ENCODE data around the gene PTP4A2.
"Not testable (repeated sequence)": the region's sequence is repeated elsewhere in the genome, so short reads cannot be mapped to it uniquely, and the experiment has no call there.

PTP4A2 gene

DNA sequence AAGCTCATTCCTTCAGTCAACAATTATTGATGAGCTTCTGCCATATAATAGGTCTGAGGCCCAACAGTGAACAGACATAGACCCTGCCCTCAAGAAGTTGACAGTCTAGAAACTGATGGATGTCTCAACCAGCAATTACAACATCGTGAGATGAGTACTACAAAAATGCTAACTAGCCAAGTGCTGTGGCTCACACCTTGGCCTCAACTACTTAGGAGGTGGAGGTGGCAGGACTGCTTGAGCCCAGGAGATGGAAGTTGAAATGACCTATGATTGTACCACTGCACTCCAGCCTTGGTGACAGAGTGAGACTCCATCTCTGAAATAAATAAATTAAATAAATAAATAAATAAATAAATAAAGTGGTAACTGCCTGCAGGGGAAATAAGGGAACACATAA lies 11.7 kb upstream of the PTP4A2 start:
- ATAC-seq: no peak

DNA sequence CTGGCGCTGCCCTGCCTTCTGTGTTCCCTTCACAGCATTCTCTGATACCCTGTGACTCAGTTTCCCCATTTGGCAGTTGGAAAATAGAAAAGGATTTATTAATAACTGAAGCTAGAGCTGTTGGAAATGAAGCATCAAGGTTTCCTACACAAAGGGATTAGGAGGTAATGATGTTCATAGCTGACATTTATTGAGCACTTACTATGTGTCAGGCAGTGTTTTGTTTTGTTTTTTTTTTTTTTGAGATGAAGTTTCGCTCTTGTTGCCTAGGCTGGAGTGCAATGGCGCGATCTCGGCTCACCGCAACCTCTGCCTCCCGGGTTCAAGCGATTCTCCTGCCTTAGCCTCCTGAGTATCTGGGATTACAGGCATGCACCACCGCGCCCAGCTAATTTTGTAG lies 7.5 kb upstream of the PTP4A2 start:
- not testable (repeated sequence) for ATAC-seq

DNA sequence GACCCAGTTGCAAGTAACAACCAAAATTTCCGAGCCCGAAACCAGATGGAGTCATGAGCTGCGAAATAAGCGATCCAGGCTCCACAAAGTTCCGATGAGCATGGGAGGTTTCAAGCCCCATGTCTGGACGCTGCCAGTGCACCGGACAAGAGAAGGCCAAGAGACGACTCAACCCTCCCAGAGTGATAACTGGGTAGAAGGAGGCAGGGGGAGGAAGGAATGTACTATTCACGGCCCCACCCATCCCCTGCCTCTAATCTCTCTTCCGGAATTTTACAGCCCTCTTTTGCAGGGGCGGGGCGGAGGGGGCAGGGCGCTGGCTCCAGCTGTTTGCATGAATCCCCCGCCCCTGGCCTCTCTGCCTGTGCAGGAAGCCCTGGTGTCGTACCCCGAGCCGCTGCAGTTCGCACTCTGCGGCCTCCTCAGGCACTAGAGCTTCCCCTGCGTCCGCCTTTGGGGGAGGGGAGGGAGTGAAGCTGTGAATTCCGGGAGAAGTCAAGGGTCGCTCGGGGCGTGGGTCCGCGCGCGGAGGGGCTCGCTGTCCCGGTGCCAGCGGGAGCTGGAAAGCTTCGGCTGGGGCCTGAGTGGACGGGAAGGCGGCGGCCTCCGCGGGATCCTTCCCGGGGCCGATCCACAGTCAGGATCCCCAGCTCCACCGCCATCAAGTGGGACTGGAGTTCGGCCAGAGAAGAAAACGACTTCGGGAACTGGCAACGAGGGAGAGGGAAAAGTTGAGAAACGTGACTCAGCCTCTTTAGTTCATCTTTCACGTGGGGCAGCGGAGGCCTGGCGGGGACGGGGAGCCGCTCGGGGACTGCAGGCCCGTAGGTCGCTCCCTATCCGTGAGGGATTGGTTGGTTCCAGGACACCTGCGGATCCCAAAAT lies 6.3 kb upstream of the PTP4A2 start:
- peak; percentile 36 to 41 for ATAC-seq

DNA sequence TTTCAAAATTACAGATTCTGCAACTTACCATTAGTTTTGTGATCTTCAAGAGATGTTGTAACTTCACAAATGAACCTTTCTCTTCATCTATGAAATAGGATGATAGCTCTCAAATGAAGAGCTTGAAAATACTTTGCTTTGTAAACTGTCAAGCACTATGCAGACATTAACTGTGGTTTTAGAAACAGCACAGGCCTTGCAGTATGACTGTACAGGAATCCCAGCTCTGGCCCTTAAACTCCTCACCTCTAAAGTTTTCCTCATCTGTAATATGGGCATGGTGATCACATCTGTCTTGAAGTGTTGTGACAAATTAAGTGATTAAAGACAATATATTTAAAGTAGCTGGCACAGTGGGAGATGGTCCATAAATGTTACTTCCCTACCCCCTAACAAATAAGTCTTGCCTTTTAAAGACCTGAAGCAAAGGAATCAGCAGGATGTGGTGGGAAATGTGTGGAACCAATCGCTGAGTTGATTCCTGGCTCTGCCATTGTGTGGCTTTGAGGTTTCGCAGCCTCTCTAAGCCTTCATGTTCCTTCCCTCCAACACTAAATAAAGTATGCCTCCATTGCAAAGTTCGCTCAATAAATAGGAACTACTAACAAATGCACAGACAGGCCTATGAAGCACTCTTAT lies 5.5 kb upstream of the PTP4A2 start:
- peak; percentile 35 to 39 for ATAC-seq

DNA sequence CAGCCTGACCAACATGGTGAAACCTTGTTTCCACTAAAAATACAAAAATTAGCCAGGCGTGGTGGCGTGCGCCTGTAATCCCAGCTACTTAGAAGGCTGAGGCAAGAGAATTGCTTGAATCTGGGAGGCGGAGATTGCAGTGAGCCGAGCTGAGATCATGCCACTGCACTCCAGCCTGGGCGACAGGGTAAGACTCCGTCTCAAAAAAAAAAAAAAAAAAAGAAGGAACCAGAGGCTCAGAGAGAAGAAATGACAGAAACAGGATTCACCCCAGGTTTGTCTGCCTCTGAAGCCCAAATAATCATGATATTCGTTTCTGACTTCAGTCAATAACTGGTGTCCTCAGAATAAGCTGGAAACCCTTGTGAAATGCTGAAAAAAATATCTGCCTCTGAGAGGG lies 3.9 kb upstream of the PTP4A2 start:
- not testable (repeated sequence) for ATAC-seq

DNA sequence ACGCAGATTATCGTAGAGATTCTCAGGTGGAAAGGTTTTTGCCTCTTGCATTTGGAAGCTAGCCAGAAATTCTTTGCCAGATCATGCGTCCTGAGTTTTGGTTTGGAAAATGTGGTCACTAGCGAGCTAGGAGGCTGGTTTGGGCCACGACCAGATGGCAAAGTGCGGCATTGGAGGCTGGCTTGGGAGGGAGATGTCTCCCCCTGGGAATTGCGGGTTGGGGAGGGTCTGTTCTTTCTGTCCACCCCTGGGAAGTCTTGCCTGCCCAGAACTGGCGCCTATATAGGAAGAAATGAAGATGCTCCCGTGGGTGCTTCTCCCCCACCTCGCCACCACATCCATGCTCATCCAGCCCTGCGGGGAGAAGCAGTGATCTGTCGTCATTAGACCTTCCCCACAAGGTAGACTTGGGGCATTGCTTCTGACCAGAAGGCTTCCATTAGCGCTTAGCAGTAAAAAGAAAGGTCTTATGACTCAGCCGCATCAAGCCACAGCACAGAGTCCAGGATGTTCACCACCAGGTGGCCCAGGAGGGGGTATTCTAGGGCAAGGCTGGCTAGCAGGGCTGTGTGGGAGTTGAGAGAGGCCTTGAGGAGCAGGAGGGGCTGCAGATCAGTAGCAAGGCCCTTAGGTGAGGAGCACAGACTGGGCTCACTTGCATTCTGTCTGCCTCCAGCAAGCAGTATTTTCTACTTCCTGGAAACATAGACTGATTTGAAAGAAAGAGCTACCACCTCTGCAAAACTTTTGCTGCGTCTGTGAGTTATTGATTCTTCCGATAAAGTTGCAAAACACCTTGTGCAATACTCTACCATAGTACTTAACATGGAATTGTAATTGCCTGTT lies 1.5 kb upstream of the PTP4A2 start:
- peak; percentile 55 to 58 for ATAC-seq

DNA sequence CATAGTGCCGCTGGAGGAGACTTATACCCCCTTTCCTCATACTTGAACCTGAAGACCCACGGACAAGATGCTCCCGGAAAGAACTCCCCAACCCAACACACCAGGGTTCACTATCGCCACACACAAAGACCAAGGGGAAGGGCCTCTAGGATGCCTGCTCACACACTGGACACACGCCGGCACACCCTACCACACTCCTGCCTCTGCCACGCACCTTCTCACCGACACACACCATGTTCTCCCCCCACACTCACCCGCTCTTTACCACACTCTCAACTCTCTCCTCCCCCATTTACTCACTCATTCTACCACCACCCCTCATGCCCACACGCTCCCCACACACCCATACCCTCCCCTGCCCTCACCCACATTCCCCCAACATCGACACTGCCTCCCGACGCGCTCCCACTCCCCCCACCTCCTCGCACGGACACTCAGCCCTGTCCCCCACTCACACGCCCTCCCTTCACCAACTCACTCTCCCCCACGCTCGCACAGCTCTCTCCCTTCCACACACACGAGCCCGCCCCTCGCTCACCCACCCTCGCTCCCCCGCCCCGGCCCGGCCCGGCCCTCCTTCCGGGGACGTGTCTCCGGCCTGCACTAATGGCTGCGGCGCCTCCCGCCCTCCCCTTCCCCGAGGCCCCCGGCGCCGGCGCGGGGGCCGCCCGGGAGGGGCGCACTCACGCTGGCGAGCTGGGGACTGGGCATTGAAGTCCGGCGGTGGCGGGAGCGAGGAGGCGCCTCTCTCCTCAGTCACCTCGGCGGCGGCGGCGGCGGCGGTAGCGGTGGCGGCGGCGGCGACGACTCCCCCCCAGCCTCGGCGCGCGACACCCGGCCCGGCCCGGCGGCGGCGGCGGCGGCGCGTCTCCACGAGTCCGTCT lies 626 bp downstream of the PTP4A2 start:
- peak; percentile 46 to 49 for ATAC-seq

DNA sequence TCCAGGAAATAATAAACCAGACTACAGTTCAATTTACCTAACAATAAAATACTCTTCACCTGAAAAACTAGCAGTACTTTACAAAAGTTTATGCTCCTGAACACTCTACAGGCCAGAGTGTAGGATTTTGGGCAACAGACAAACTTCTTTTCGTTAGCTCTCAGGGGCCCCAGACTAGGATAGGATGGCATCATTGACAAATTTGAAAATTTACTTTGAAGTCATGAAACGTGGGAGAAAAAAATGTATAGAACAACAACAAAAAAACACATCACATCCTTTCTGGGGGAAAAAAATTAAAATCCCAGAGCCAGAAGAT lies 1.2 kb downstream of the PTP4A2 start:
- no peak for ATAC-seq

DNA sequence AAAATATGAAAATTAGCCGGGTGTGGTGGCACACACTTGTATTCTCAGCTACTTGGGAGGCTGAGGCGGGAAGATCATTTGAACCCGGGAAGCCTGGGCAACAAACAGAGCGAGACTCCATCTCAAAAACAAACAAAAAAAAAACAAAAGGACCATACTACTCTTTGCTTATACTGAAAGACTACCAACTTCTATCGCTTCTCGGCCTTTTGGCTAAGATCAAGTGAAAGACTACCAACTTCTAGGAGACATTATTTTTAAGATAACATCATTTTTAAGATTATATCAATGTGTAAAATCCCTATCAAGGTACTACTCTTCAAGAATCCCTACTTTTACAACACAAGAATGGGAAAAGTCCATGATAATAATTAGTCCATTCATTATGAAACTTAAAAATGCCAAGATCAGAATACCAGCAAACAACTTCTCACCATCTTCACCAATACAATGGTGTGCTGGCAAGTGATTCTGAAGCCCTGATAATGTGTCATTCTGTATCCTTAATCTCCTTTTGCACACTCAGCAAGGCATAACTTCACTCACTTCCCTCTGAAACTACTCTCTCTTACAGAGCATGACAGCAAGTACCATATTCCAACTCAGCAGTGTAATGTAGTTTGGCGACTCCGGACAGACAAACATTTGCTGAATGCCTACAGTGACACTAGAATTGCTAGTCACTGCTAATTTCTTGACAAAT lies 1.7 kb downstream of the PTP4A2 start:
- ATAC-seq: no peak

DNA sequence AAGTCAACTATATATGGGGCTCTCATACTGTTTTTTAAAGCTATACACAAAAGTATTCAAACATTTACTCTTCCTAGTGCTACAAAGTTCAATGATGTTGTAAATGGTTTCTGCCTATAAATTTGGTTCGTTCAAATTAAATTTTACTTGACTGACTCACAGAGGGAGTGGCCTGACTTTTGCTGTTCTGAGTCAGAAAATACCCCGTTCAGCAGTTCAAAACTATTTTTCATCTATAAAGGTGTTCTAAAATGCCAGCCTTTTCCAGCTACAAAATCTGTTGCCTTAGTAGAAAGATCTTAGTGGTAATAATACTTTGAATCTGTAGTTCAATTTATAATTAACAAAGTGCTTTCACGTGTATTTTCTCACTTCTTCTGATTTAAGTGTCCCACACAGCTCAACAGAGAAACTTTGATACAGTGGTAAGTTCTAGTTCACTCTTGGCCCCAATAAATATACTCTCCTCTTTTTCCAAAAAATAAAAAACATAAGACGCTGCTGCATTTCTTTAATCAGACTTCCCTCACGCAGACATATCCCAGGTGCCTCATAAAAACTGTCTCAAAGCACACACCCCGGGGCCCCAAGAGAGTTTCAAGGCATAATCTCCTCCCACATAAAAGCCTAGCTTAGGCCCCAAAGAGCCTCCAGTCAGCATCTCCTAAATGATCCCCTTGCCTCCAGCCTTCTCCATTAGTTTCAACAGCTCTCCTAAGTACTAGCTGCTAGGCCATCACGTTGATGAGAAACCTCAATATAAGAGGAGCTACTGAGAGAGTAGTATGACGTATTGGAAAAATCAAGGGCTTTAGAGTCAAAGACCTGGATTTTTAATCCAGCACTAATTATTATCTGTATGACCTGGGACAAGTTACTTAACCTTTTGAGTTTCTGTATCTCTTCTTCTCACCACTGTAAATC lies 3.2 kb downstream of the PTP4A2 start:
- ATAC-seq: peak; percentile 19 to 27

DNA sequence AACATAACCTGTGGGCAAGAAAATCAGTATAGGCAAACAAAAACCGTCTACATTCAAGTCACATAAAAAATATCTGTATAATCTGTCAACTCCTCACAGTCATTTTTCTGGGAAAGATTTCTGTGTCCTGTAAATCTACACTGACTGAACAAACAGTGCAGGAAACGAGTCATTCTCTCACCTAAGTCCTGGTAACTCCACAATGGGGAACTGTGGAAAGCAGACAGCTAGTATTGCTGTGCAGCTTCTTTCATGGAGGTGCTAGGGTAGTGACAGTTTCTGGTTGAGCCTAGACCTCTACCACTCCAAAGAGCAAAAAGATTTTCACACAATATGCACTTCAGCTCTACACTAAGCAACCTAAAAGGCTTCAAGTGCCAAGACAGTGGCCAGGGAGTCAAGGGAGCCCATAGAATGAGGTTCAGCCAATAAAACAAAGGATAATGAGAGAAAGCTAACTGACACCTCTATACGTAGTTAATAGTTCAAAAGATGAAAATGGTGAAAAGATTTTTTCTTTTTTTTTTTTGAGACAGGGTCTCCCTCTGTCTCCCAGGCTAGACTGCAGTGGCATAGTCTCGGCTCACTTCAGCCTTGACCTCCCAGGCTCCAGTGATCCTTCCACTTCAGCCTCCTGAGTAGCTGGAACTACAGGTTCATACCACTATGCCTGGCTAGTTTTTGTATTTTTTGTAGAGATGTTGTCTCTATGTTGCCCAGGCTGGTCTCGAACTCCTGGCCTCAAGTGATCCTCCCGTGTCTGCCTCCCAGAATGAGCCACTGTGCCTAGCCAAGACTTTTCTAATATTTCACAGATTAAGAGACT lies 5.5 kb downstream of the PTP4A2 start:
- no peak for ATAC-seq

DNA sequence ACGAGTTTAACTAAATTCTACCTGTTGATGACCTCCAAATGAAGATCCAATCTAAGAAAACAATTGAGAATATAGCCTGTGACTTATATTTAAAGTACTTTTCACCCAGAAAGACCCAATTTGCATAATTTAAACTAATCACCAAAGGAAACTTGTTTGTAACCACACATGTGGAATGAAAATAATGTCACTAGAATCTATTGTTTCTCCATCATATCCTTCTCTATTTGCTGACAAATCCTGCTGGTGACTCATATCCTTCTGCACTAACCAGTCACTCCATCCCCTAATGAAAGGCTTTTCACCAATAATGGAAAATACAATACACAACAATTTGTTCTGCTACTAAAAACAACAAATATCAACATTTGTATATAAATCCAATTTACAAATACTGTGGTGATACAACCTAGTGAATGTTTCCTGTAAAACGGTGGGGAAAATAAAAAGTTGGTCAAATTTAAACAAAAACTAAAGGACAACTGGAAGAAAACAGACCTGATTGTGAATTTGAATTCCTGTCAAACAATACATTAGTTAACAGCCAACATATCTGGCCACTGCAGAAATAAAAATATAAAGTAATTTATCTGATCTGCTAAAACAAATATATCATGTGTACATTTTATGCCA lies 6.5 kb downstream of the PTP4A2 start:
- no peak for ATAC-seq

DNA sequence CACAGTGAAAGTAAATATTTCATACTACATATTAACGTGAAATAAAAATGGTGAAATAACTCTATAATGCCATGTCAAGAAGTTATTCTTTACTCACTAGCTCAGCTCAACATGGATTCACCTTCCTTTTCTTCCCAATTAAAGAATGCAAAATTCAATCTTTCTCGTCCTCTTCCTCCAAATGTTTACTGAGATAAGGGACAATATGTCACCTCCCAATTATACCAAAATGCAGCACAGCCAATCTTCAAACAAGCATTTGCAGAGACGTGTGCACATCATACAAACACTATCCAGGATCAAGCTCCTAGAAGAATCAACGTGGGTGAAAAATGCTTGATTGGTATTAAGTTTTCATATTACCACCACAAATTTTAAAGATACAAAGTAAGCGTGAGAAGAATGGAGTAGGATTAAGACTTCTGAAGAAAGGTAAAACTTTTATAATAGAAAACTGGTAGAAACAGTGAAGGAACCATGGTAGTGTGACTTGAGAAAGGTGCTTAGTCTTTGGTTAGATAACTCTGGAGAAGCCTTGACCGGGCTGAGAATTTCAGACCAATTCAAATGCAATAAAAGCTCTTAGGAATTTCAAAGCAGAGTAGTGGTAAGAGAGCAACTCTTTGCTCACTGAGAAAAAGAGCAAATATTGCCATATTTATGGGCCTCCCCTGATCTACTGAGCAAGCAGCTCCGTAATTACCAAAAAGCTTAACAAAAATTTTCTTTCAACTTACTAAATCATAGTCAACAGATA lies 7.2 kb downstream of the PTP4A2 start:
- no peak for ATAC-seq

DNA sequence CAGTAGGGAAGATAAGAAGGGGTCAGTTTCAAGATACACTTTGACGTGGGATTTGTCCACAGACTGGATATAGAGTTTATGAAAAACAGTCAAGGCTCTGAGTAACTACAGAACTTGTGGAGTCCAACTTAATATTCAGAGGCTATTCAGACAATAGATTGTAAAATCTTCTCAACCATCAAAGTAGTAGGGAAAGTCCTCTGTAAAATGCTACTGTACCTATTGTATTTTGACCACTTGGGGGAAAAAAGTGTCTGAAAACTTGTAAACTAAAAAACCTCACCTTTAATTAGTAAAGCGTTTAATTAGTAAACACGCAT lies 10.5 kb downstream of the PTP4A2 start:
- ATAC-seq: no peak

DNA sequence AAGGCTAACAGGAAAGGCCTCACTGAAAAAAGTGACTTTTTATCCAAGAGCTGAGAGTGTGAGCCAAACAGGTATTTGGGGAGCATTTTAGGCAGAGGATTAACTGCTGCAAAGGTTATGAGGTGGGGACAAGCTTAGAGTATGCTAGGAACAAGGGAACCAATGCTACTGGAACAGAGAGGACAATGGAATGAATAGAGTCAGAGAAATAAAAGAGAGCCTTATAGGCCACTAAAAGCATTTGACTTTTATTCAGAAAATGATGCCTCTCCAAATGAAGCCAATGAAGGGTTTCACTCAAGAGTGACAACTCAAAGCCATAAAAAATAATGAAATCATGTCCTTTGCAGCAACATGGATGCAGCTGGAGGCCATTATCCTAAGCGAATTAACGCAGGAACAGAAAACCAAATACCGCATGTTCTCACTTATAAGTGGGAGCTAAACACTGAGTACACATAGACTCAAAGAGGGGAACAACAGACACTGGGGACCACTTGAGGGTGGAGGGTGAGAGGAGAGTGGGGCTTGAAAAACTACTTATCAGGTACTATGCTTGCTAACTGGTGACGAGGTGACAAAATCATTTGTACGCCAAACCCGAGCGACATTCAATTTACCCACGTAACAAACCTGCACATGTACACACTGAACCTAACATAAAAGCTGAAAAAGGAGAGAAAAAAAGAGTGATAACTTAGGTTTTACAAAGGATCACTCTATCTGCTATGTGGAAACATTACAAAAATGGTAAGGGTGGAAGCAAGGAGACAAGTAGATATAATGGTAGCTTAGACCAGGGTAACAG lies 11.1 kb downstream of the PTP4A2 start:
- ATAC-seq: no peak

DNA sequence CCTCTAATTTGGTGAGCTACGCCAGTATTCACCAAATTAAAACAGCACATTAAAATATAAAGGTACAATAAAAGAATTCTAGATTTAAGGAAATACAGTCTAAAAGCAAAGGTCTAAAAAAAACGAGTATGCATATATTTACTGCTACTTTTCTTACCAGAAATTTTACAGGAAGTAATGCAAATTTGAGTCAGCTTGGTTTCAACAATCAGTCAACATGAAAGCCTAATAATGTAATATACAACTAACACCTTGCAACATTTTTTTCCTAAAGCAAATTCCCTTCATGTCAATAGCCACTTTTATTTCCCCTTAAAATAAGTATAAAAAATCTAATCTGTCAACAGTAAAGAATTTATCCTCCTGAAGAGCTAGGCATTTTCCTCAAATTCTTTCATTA lies 11.9 kb downstream of the PTP4A2 start:
- ATAC-seq: no peak

DNA sequence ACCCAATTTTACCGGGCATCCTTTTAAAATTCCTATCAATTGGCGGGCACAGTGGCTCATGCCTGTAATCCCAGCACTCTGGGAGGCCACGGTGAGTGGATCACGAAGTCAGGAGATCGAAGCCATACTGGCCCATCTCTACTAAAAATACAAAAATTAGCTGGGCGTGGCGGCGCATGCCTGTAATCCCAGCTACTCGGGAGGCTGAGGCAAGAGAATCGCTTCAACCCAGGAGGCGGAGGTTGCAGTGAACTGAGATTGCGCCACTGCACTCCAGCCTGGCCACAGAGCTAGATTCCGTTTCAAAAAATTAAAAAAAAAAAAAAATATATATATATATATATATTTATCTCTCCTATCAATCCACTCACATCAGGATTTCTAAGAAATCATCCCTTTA lies 12.3 kb downstream of the PTP4A2 start:
- not testable (repeated sequence) for ATAC-seq

DNA sequence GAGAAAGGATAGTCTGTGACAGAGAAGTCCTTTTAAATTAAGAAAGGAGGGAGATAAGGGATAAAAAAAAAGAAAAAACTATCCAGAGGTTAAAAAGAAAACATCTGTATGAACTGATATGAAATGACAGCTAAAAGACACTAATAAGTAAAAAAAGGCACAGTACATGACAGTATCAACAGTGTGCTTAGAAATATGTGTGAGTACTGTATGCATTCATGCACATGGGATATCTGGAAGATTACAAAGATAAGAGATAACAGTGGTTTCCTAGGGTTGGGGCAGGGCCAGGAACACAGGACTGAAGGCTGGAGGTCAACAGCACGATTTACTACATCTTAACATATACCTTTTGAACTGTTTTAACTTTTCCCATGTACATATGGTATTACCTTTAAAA lies 13.3 kb downstream of the PTP4A2 start:
- ATAC-seq: no peak
